ENCODE measurements around the gene MAD2L2. TPM values are rescaled to one million over a fixed set of nuclear protein-coding genes. Genes with fewer than 3 reads are reported as not detected.

The MAD2L2 gene
- polyA plus RNA-seq, 3 donors, result 50.4 to 71.3 (median 57.8) TPM

DNA sequence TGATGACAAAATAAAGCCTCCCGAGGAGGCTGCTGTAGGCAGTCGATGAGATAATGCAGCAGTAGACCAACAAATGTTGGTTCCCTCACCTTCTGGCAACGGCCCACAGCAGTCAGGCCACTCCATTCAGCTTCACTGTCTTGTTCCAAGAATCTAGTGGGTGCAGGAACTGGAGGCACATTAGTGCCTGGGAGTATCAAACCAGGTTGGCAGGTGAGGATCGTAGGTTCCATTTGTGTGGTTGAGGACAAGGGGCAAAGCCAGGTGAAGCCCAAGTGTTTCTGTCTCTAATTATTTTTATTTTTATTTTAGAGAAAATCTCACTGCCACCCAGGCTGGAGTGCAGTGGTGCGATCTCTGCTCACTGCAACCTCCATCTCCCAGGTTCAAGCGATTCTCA, 40.0 kb downstream of the MAD2L2 start:
- no peak for TF ChIP-seq CTCF (IDR thresholded peaks at IDR 0.05)
- WGBS (ENCODE audit: insufficient coverage), result 56% methylated on average over 3 of the region's 6 CpGs
- Mint-ChIP-seq H3K27me3 (ENCODE audit: low read depth in 3 of 3) (peaks cover 9 to 23% (median 13%) of the 10 kb centered on the region in 3 donors), H3K4me1 (peaks cover 3% of the 10 kb centered on the region), H3K27ac (no peak overlapping the region), H3K36me3 (no peaks in the 10 kb centered on the region), H3K4me3 (peak overlapping the region in 1 of 2 donors; percentile 42), H3K9me3 (peaks cover 0 to 2% (median 0%) of the 10 kb centered on the region in 7 donors)
- no peak overlapping the region for H3K9ac ChIP-seq (ENCODE audit: insufficient read depth, low read length, poor library complexity, severe bottlenecking)
- intact Hi-C loops (cut with micrococcal nuclease), result loop anchor here (5.0 to 10.0 kb wide), 3 partner anchors 304 to 606 kb away; no protein-coding TSS in a partner anchor
- H3K36me3 ChIP-seq (replicated peaks in 1 of 2; ENCODE audit: control insufficient read depth in 1 of 2, insufficient read depth in 2 of 2, low read length in 2 of 2), result no peaks in the 10 kb centered on the region
- no peaks in the 10 kb centered on the region for H3K9me3 ChIP-seq (replicated peaks in 1 of 2; ENCODE audit: control insufficient read depth in 1 of 2, insufficient read depth in 1 of 2, low read length in 2 of 2)
- H3K4me3 ChIP-seq (replicated peaks in 1 of 3; ENCODE audit: low read depth in 2 of 3, low read length in 3 of 3), result no peak overlapping the region
- H3K4me1 ChIP-seq (ENCODE audit: control insufficient read depth in 1 of 2, insufficient read depth in 2 of 2, low read length in 2 of 2), result no peaks in the 10 kb centered on the region
- H3K79me2 ChIP-seq (ENCODE audit: insufficient read depth, low read length), result no peaks in the 10 kb centered on the region
- no peak overlapping the region for H3K4me2 ChIP-seq (replicated peaks; ENCODE audit: extremely low read depth, low read length, poor library complexity, severe bottlenecking)
- no peak for DNase-seq
- H4K20me1 ChIP-seq (ENCODE audit: insufficient read depth, low read length), result no peaks in the 10 kb centered on the region
- no peak overlapping the region for H2AFZ ChIP-seq (ENCODE audit: insufficient read depth, low read depth, low read length, poor library complexity, severe bottlenecking)
- H3K27ac ChIP-seq (ENCODE audit: low read depth in 1 of 2, low read length in 2 of 2), result no peak overlapping the region
- peaks cover 0 to 2% of the 10 kb centered on the region in 2 donors for H3K27me3 ChIP-seq (ENCODE audit: control insufficient read depth in 2 of 2, insufficient read depth in 2 of 2, low read length in 2 of 2)

DNA sequence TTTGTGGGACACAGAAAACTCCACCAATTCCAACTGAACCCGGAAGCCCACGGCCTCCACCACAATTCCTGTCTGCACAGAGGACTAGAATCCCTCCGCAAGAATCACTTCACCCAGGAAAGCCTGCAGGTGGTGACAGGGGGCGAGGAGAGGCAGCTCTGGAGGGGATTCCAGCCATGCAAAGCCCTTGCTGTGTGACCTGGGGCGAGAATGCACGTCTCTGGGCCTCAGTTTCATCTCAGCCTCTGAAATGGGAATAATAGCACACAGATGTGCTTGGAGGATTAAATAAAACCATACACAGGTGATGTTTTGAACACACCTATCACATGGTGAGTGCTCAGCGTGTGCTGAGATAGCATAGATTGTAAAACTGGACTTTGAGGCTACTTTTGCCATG, 40.8 kb downstream of the MAD2L2 start:
- Mint-ChIP-seq H3K36me3 (no peaks in the 10 kb centered on the region), H3K4me3 (no peak overlapping the region), H3K27ac (no peak overlapping the region), H3K9me3 (peaks cover 0 to 2% (median 0%) of the 10 kb centered on the region in 7 donors), H3K27me3 (ENCODE audit: low read depth in 3 of 3) (peaks cover 12 to 23% (median 17%) of the 10 kb centered on the region in 3 donors), H3K4me1 (peaks cover 3% of the 10 kb centered on the region)
- no peaks in the 10 kb centered on the region for H4K20me1 ChIP-seq (ENCODE audit: insufficient read depth, low read length)
- H3K4me1 ChIP-seq (ENCODE audit: control insufficient read depth in 1 of 2, insufficient read depth in 2 of 2, low read length in 2 of 2), result no peaks in the 10 kb centered on the region
- H3K27me3 ChIP-seq (ENCODE audit: control insufficient read depth in 2 of 2, insufficient read depth in 2 of 2, low read length in 2 of 2), result peaks cover 0 to 2% of the 10 kb centered on the region in 2 donors
- no peaks in the 10 kb centered on the region for H3K36me3 ChIP-seq (replicated peaks in 1 of 2; ENCODE audit: control insufficient read depth in 1 of 2, insufficient read depth in 2 of 2, low read length in 2 of 2)
- no peak for TF ChIP-seq CTCF (IDR thresholded peaks at IDR 0.05)
- no peak overlapping the region for H3K4me3 ChIP-seq (replicated peaks in 1 of 3; ENCODE audit: low read depth in 2 of 3, low read length in 3 of 3)
- H3K9me3 ChIP-seq (replicated peaks in 1 of 2; ENCODE audit: control insufficient read depth in 1 of 2, insufficient read depth in 1 of 2, low read length in 2 of 2), result no peaks in the 10 kb centered on the region
- no peak overlapping the region for H2AFZ ChIP-seq (ENCODE audit: insufficient read depth, low read depth, low read length, poor library complexity, severe bottlenecking)
- no peak overlapping the region for H3K9ac ChIP-seq (ENCODE audit: insufficient read depth, low read length, poor library complexity, severe bottlenecking)
- intact Hi-C loops (cut with micrococcal nuclease), result loop anchor here (5.0 to 10.0 kb wide), 3 partner anchors 303 to 605 kb away; no protein-coding TSS in a partner anchor
- H3K79me2 ChIP-seq (ENCODE audit: insufficient read depth, low read length), result no peaks in the 10 kb centered on the region
- no peak overlapping the region for H3K4me2 ChIP-seq (replicated peaks; ENCODE audit: extremely low read depth, low read length, poor library complexity, severe bottlenecking)
- H3K27ac ChIP-seq (ENCODE audit: low read depth in 1 of 2, low read length in 2 of 2), result no peak overlapping the region
- no CpG with 5 or more reads among the region's 7 CpGs for WGBS (ENCODE audit: insufficient coverage)
- no peak for DNase-seq
